ENCODE measurements around the gene MOB3B.

The MOB3B gene

DNA sequence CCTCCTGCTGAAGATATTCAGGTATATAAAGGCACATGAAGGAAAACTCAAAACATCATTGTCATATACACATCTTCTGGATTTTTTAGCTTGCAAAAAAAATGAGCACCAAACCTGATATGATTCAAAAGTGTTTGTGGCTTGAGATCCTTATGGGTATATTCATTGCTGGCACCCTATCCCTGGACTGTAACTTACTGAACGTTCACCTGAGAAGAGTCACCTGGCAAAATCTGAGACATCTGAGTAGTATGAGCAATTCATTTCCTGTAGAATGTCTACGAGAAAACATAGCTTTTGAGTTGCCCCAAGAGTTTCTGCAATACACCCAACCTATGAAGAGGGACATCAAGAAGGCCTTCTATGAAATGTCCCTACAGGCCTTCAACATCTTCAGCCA lies 5.4 kb downstream of the MOB3B start, which contains the start of gene IFNK:
Gene IFNK (plus strand): TSS at position 55 of the 400 bp plus-strand sequence. CDS start 47 bp downstream, at position 102.
- POLR2A ChIA-PET: no interaction called here
- no peak for DNase-seq (ENCODE audit: extremely low spot score)
- CTCF ChIA-PET: no interaction called here
- TF ChIP-seq FOXM1 (IDR thresholded peaks at IDR 0.05; ENCODE audit: borderline replicate concordance): no peak
- TF ChIP-seq ARNT (IDR thresholded peaks at IDR 0.05): no peak
- TF ChIP-seq L3MBTL2 (conservative IDR thresholded peaks at IDR 0.05): no peak
- TF ChIP-seq ELF4 (IDR thresholded peaks at IDR 0.05): no peak
- TF ChIP-seq NFRKB (IDR thresholded peaks at IDR 0.05): no peak
- no peak for TF ChIP-seq FOXK2 (IDR thresholded peaks at IDR 0.05)
- TF ChIP-seq, protein P1, sequence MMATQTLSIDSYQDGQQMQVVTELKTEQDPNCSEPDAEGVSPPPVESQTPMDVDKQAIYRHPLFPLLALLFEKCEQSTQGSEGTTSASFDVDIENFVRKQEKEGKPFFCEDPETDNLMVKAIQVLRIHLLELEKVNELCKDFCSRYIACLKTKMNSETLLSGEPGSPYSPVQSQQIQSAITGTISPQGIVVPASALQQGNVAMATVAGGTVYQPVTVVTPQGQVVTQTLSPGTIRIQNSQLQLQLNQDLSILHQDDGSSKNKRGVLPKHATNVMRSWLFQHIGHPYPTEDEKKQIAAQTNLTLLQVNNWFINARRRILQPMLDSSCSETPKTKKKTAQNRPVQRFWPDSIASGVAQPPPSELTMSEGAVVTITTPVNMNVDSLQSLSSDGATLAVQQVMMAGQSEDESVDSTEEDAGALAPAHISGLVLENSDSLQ (IDR thresholded peaks at IDR 0.05): no peak

- ChIA-PET CTCF (no interaction called here), POLR2A (no interaction called here)
- no peak for DNase-seq (ENCODE audit: extremely low spot score)
Observed at GRCh38 chr9:27523141-27523540, 6.5 kb downstream of the MOB3B start.

DNA sequence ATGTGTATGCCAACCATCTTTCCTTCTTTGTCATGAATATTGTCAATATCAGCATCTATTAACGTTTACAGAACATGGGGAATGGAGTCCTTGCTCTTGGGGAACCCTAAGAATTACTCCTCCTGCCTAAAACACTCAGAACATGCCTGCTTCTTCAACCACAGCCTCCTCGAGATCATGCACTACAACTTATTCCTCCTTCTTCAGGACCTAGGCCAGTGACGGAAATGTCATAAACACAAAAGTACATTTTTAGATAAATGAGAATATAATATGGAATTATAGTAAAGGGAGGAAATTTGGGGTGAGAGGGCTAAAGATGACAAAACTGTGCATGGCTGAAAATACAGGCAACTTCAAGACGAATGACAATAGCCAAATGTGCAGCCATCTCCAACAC lies 8.6 kb downstream of the MOB3B start:
- DNase-seq (ENCODE audit: extremely low spot score): no peak
- CTCF ChIA-PET: no interaction called here

More at GRCh38 chr9:27523141-27523540, 6.5 kb downstream of the MOB3B start:
- TF ChIP-seq HDGF (IDR thresholded peaks at IDR 0.05; ENCODE audit: borderline replicate concordance) (no peak), FOXK2 (IDR thresholded peaks at IDR 0.05) (no peak), LEF1 (IDR thresholded peaks at IDR 0.05; ENCODE audit: borderline replicate concordance) (no peak), FOXA1 (IDR thresholded peaks at IDR 0.05) (no peak)

DNA sequence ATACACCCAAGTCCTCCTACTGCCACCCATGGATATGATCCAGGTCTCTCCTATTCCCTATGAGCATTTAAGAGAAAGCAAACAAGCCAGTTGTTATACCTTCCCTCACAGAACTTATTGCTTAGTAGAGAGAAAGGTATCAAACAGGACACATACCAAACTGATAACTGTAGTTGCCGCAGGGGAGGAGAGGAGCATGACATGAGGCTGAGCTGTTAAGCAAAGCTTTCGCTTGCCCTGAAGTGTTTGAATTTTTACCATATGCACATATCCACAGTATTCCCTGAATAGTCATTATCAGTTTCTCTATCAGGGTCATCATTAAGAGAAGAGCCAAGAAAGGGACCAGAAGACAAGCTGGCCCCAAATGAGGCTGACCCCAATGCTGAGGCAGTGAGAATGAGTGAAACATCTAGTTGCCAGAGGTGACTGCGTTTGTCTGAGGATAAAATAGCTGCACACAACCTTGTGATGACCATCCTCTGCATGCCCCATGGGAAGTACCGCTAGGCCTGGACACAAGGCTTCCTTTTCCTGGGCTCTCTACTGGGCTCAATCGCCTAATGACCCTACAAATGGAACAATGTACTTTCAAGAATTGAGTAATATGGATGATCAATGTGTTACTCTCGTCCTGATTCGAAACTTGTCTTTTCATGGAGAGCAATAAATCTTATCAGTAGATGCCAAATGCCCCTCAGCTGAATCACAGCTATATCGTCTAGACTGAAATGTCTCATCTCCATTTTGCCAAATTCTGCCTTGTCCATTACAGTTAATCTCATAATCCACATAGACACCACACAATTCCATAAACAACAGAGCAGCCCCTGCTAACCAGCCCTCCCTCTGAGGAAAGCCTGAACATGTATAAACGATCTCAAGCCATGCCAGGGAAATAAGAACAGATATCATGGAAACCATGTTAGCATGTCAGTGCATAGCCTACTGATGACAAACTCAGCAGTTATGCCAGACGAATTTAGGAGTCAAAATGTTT lies 9.8 kb downstream of the MOB3B start:
- ChIA-PET POLR2A (no interaction called here), CTCF (no interaction called here)
- DNase-seq (ENCODE audit: extremely low spot score): no peak
- no peak for TF ChIP-seq TARDBP (IDR thresholded peaks at IDR 0.05)
- TF ChIP-seq SP1 (IDR thresholded peaks at IDR 0.05): no peak
- TF ChIP-seq LEF1 (IDR thresholded peaks at IDR 0.05; ENCODE audit: borderline replicate concordance): no peak
- TF ChIP-seq FOXK2 (IDR thresholded peaks at IDR 0.05): no peak
- no peak for TF ChIP-seq SUZ12 (IDR thresholded peaks at IDR 0.05)
- TF ChIP-seq ARNT (IDR thresholded peaks at IDR 0.05): no peak
- no peak for TF ChIP-seq L3MBTL2 (conservative IDR thresholded peaks at IDR 0.05)
- TF ChIP-seq CTBP1 (IDR thresholded peaks at IDR 0.05; ENCODE audit: borderline replicate concordance): no peak
- TF ChIP-seq ZNF384 (IDR thresholded peaks at IDR 0.05): no peak
- no peak for TF ChIP-seq HDGF (IDR thresholded peaks at IDR 0.05; ENCODE audit: borderline replicate concordance)
- no peak for TF ChIP-seq FOXM1 (IDR thresholded peaks at IDR 0.05; ENCODE audit: borderline replicate concordance)
- no peak for TF ChIP-seq NFRKB (IDR thresholded peaks at IDR 0.05)
- no peak for TF ChIP-seq ELF4 (IDR thresholded peaks at IDR 0.05)
- no peak for TF ChIP-seq BHLHE40 (IDR thresholded peaks at IDR 0.05; ENCODE audit: borderline replicate concordance)

More for the DNA sequence above, 8.6 kb downstream of the MOB3B start:
- no peak for TF ChIP-seq ZNF384 (IDR thresholded peaks at IDR 0.05)
- no peak for TF ChIP-seq SUZ12 (IDR thresholded peaks at IDR 0.05)
- TF ChIP-seq FOXM1 (IDR thresholded peaks at IDR 0.05; ENCODE audit: borderline replicate concordance): no peak
- no peak for TF ChIP-seq NFRKB (IDR thresholded peaks at IDR 0.05)
- POLR2A ChIA-PET: no interaction called here

DNA sequence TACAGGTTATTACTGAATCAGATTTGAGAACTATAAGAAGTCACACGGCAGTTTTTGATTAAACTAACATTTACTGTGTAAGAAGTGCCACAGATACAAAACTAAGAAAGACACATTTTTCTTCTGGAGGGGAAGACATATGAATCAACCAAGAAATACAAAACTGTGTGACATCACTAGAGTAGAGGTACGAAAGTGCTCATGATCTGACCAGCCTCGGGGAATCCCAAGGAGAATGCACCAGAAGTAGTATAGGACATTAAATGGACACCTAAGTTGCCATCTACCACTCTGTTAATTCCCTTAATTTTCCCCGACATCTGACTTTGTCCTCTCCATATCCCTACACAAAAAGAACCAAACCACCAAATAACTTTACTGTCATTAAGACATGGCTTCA lies 10.8 kb downstream of the MOB3B start:
- ChIA-PET CTCF (no interaction called here), POLR2A (no interaction called here)
- no peak for DNase-seq (ENCODE audit: extremely low spot score)
- TF ChIP-seq FOXA1 (IDR thresholded peaks at IDR 0.05) (no peak), SP1 (IDR thresholded peaks at IDR 0.05) (no peak), L3MBTL2 (conservative IDR thresholded peaks at IDR 0.05) (no peak), FOXM1 (IDR thresholded peaks at IDR 0.05; ENCODE audit: borderline replicate concordance) (no peak), ARNT (IDR thresholded peaks at IDR 0.05) (no peak), BHLHE40 (IDR thresholded peaks at IDR 0.05; ENCODE audit: borderline replicate concordance) (no peak), HDGF (IDR thresholded peaks at IDR 0.05; ENCODE audit: borderline replicate concordance) (no peak), LEF1 (IDR thresholded peaks at IDR 0.05; ENCODE audit: borderline replicate concordance) (no peak), FOXK2 (IDR thresholded peaks at IDR 0.05) (no peak), SUZ12 (IDR thresholded peaks at IDR 0.05) (no peak), CTBP1 (IDR thresholded peaks at IDR 0.05; ENCODE audit: borderline replicate concordance) (no peak), TARDBP (IDR thresholded peaks at IDR 0.05) (no peak), ZNF384 (IDR thresholded peaks at IDR 0.05) (no peak), NFRKB (IDR thresholded peaks at IDR 0.05) (no peak), ELF4 (IDR thresholded peaks at IDR 0.05) (no peak)
- TF ChIP-seq, protein P1 (IDR thresholded peaks at IDR 0.05): no peak

DNA sequence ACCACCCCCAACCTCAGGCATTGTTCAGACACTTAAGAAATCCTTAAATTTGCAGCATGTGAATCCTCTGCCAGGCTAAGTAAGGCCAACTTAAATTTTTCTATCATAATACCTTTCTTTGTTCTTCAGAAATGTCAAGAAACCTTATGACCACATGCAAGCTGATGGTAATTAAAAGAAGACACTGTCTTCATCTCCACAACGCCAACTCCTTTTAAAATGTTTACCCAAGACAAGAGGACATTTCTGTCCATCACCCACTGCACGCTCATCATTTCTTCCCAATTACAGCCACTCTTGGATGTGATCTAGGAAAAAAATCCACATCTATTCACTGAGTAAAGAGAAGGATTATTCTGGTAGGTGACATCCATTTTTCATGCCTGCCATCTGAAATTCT lies 11.6 kb downstream of the MOB3B start:
- CTCF ChIA-PET: no interaction called here

More for the DNA sequence above, 11.6 kb downstream of the MOB3B start:
- POLR2A ChIA-PET: no interaction called here
- no peak for DNase-seq (ENCODE audit: extremely low spot score)
- TF ChIP-seq FOXA1 (IDR thresholded peaks at IDR 0.05): no peak
- TF ChIP-seq SP1 (IDR thresholded peaks at IDR 0.05): no peak
- TF ChIP-seq TARDBP (IDR thresholded peaks at IDR 0.05): no peak
- TF ChIP-seq LEF1 (IDR thresholded peaks at IDR 0.05; ENCODE audit: borderline replicate concordance): no peak
- no peak for TF ChIP-seq ZNF384 (IDR thresholded peaks at IDR 0.05)
- TF ChIP-seq ARNT (IDR thresholded peaks at IDR 0.05): no peak
- TF ChIP-seq HDGF (IDR thresholded peaks at IDR 0.05; ENCODE audit: borderline replicate concordance): no peak
- TF ChIP-seq, protein P1 (IDR thresholded peaks at IDR 0.05): no peak
- TF ChIP-seq FOXK2 (IDR thresholded peaks at IDR 0.05): no peak
- TF ChIP-seq FOXM1 (IDR thresholded peaks at IDR 0.05; ENCODE audit: borderline replicate concordance): no peak
- no peak for TF ChIP-seq CTBP1 (IDR thresholded peaks at IDR 0.05; ENCODE audit: borderline replicate concordance)
- TF ChIP-seq L3MBTL2 (conservative IDR thresholded peaks at IDR 0.05): no peak
- no peak for TF ChIP-seq SUZ12 (IDR thresholded peaks at IDR 0.05)
- no peak for TF ChIP-seq ELF4 (IDR thresholded peaks at IDR 0.05)
- no peak for TF ChIP-seq BHLHE40 (IDR thresholded peaks at IDR 0.05; ENCODE audit: borderline replicate concordance)
- TF ChIP-seq NFRKB (IDR thresholded peaks at IDR 0.05): no peak
